Measurements from ENCODE around the gene ZBTB7A.

GRCh38 chr19:4025317-4025716, 41.4 kb downstream of the ZBTB7A start:
- TF ChIP-seq, protein P1, sequence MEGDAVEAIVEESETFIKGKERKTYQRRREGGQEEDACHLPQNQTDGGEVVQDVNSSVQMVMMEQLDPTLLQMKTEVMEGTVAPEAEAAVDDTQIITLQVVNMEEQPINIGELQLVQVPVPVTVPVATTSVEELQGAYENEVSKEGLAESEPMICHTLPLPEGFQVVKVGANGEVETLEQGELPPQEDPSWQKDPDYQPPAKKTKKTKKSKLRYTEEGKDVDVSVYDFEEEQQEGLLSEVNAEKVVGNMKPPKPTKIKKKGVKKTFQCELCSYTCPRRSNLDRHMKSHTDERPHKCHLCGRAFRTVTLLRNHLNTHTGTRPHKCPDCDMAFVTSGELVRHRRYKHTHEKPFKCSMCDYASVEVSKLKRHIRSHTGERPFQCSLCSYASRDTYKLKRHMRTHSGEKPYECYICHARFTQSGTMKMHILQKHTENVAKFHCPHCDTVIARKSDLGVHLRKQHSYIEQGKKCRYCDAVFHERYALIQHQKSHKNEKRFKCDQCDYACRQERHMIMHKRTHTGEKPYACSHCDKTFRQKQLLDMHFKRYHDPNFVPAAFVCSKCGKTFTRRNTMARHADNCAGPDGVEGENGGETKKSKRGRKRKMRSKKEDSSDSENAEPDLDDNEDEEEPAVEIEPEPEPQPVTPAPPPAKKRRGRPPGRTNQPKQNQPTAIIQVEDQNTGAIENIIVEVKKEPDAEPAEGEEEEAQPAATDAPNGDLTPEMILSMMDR (conservative IDR thresholded peaks at IDR 0.05; ENCODE audit: low read depth, low read length): no peak
- TF ChIP-seq EZH2 (IDR thresholded peaks at IDR 0.05; ENCODE audit: borderline replicate concordance, low read depth, low read length, poor library complexity, severe bottlenecking): no peak

Data from A673 (cell line).